K562 (cell line): ENCODE data around the gene CRYM. TPM values are rescaled to one million over a fixed set of nuclear protein-coding genes. Genes with fewer than 3 reads are reported as not detected.

Source experiments
- BCOR ChIP-seq: fragments of 450-650 bp; IDR thresholded peaks from 2 replicates; pipeline ENCODE4 v1.6.1; 2016
- CSDE1 ChIP-seq, 2 experiments: fragments of 450-650 bp; IDR thresholded peaks; 2 replicates each; pipeline ENCODE4 v1.6.1; 2016; ENCODE audit warnings: mild to moderate bottlenecking in 1 of 2
- CTBP1 ChIP-seq: fragments of 450-650 bp; IDR thresholded peaks from 2 replicates; pipeline ENCODE4 v1.6.1; 2016; ENCODE audit warnings: borderline replicate concordance
- FOXA3 ChIP-seq, 2 experiments: fragments of 450-650 bp in 1 of 2; sonication (generic) in 1 of 2; formaldehyde crosslinking; IDR thresholded peaks in 1 of 2; conservative IDR thresholded peaks in 1 of 2; 2 replicates each; pipeline versions ENCODE4 v1.4.0 to v1.8.0; 2020 to 2022; ENCODE audit warnings: mild to moderate bottlenecking in 2 of 2, missing genetic modification reagents in 1 of 2
- FOXK2 ChIP-seq, 2 experiments: fragments of 450-650 bp; IDR thresholded peaks in 1 of 2; conservative IDR thresholded peaks in 1 of 2; 2 replicates each; pipeline ENCODE4 v1.6.1; 2016; ENCODE audit warnings: low read depth in 2 of 2, mild to moderate bottlenecking in 1 of 2
- HDAC1 ChIP-seq, 2 experiments: fragments of 450-650 bp; IDR thresholded peaks; 2 replicates each; pipeline ENCODE4 v1.6.1; 2016 to 2017; ENCODE audit warnings: inconsistent platforms in 1 of 2, mild to moderate bottlenecking in 1 of 2, moderate library complexity in 1 of 2
- MAZ ChIP-seq, 2 experiments: fragments of 450-650 bp in 1 of 2; sonication (generic) in 1 of 2; formaldehyde crosslinking; IDR thresholded peaks in 1 of 2; conservative IDR thresholded peaks in 1 of 2; 2 replicates each; pipeline versions ENCODE4 v1.4.0 to v1.5.0; 2020; ENCODE audit warnings: mild to moderate bottlenecking in 1 of 2, missing genetic modification reagents in 1 of 2
- PHF8 ChIP-seq: fragments of 200-600 bp; sonication (generic); IDR thresholded peaks from 2 replicates; pipeline ENCODE4 v1.6.1; 2012; ENCODE audit warnings: mixed run types, mild to moderate bottlenecking, inconsistent platforms, low read length, moderate library complexity, borderline replicate concordance
- POLR3A ChIP-seq: IDR thresholded peaks from 2 replicates; pipeline ENCODE4 v1.6.1; 2011; ENCODE audit warnings: borderline replicate concordance, mild to moderate bottlenecking, moderate library complexity; ENCODE audit not compliant: insufficient read length, insufficient read depth; ENCODE audit errors: extremely low read depth
- PPARD ChIP-seq: fragments of 250-450 bp; sonication (Bioruptor Pico); IDR thresholded peaks from 2 replicates; pipeline ENCODE4 v1.8.0; 2022; ENCODE audit warnings: inconsistent platforms, mild to moderate bottlenecking, moderate library complexity
- STAT5B ChIP-seq: fragments of 250-450 bp; sonication (Bioruptor Pico); IDR thresholded peaks from 2 replicates; pipeline ENCODE4 v1.8.0; 2021; ENCODE audit warnings: mild to moderate bottlenecking, inconsistent platforms
- polyA plus RNA-seq, 8 experiments: library from polyadenylated mRNA; depleted of rRNA in 4 of 8; stranded (reverse) in 5 of 8; unstranded in 3 of 8; fragments of >200 nt; fragmentation: Nextera tagmentation in 2 of 8; fragmentation: Illumina TruSeq in 1 of 8; extraction: Ambion mirVana in 2 of 8; extraction: Trizol in 1 of 8; gene quantifications; 2 replicates each; pipeline versions ENCODE4 v1.2.1 to v1.2.3, GENCODE V29; 2011 to 2014; ENCODE audit warnings: inconsistent platforms in 1 of 8, missing spikeins in 1 of 8
- total RNA-seq, 7 experiments: library from RNA; depleted of rRNA in 6 of 7; stranded (reverse); fragments of >200 nt in 6 of 7; fragmentation: Illumina TruSeq in 2 of 7; extraction: Trizol in 2 of 7; gene quantifications; 2 replicates each; pipeline versions ENCODE4 v1.2.1 to v1.2.3, GENCODE V29; 2011 to 2021; ENCODE audit warnings: low replicate concordance in 1 of 7
- TF ChIP-seq, protein P1 (sequence below): fragments of 450-650 bp; IDR thresholded peaks from 2 replicates; pipeline ENCODE4 v1.6.1; 2017; ENCODE audit warnings: antibody characterized with exemption
- TF ChIP-seq, protein P2 (sequence below): sonication (generic); formaldehyde crosslinking; IDR thresholded peaks from 2 replicates; pipeline ENCODE4 v1.8.1; 2022; ENCODE audit warnings: missing genetic modification reagents
- TF ChIP-seq, protein P3 (sequence below), 2 experiments: fragments of 150-350 bp in 1 of 2; IDR thresholded peaks; 2 replicates each; pipeline ENCODE4 v1.6.1; 2012 to 2016; ENCODE audit warnings: low read depth in 2 of 2, low read length in 2 of 2, mild to moderate bottlenecking in 1 of 2, moderate library complexity in 1 of 2
- TF ChIP-seq, protein P4 (sequence below), 2 experiments: IDR thresholded peaks in 1 of 2; conservative IDR thresholded peaks in 1 of 2; 2 replicates each; pipeline ENCODE4 v1.6.1; 2016; ENCODE audit warnings: low read depth in 2 of 2, mild to moderate bottlenecking in 1 of 2, missing compliant biosample characterization in 1 of 2, missing genetic modification characterization in 1 of 2, moderate library complexity in 1 of 2

Gene CRYM
- total and polyA plus RNA-seq, 9 of the 15 experiments (the other 6 are each of a cell fraction or from before 2014, with no cell fraction given) = 0.08 to 0.98 (median 0.47) TPM

DNA sequence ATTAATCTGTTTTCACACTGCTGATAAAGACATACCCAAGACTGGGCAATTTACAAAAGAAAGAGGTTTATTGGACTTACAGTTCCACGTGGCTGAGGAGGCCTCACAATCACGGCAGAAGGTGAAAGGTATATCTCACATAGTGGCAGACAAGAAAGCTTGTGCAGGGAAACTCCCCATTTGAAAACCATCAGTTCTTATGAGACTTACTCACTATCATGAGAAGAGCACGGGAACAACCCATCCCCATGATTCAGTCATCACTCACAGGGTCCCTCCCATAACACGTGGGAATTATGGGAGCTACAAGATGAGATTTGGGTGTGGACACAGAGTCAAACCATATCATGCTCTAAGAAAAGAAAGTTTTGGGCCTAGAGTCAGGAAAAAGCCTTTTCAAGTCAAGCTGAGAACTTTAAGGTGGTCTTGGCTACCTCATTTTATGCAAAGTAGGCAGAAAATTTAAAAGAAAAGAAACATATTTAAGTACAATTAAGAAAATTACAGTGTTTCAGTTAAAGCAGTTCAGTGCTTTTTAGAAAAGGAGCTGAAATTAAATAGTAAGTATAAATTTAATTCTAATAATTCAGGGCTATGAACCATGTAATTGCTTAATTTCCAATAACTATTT, 24.9 kb upstream of the CRYM start (continued):
- TF ChIP-seq CSDE1 (IDR thresholded peaks at IDR 0.05) (no peak), PHF8 (no peak), FOXK2 (conservative IDR thresholded peaks at IDR 0.05 in 1 of 2, IDR thresholded peaks at IDR 0.05 in 1 of 2; ENCODE audit: low read depth in 2 of 2) (0 out of 4 replicates have a peak, but pooled peaks of 1 of the 2 experiments have one; percentile 15), POLR3A (no peak), BCOR (no peak), PPARD (CRISPR knock-in tag) (no peak), HDAC1 (IDR thresholded peaks at IDR 0.05) (peak in 1 of 2 experiments; percentile 19; a peak in 1 of 4 replicates), STAT5B (CRISPR knock-in tag) (no peak), MAZ (CRISPR knock-in tag; conservative IDR thresholded peaks at IDR 0.05 in 1 of 2, IDR thresholded peaks at IDR 0.05 in 1 of 2) (no peak), FOXA3 (CRISPR knock-in tag; conservative IDR thresholded peaks at IDR 0.05 in 1 of 2, IDR thresholded peaks at IDR 0.05 in 1 of 2) (no peak), CTBP1 (peak; percentile 40; the same call in 1 of the 2 replicates)
- TF ChIP-seq, protein P1, sequence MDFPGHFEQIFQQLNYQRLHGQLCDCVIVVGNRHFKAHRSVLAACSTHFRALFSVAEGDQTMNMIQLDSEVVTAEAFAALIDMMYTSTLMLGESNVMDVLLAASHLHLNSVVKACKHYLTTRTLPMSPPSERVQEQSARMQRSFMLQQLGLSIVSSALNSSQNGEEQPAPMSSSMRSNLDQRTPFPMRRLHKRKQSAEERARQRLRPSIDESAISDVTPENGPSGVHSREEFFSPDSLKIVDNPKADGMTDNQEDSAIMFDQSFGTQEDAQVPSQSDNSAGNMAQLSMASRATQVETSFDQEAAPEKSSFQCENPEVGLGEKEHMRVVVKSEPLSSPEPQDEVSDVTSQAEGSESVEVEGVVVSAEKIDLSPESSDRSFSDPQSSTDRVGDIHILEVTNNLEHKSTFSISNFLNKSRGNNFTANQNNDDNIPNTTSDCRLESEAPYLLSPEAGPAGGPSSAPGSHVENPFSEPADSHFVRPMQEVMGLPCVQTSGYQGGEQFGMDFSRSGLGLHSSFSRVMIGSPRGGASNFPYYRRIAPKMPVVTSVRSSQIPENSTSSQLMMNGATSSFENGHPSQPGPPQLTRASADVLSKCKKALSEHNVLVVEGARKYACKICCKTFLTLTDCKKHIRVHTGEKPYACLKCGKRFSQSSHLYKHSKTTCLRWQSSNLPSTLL = no peak
- TF ChIP-seq, protein P2, sequence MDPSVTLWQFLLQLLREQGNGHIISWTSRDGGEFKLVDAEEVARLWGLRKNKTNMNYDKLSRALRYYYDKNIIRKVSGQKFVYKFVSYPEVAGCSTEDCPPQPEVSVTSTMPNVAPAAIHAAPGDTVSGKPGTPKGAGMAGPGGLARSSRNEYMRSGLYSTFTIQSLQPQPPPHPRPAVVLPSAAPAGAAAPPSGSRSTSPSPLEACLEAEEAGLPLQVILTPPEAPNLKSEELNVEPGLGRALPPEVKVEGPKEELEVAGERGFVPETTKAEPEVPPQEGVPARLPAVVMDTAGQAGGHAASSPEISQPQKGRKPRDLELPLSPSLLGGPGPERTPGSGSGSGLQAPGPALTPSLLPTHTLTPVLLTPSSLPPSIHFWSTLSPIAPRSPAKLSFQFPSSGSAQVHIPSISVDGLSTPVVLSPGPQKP (CRISPR knock-in tag) = no peak
- TF ChIP-seq, protein P3, sequence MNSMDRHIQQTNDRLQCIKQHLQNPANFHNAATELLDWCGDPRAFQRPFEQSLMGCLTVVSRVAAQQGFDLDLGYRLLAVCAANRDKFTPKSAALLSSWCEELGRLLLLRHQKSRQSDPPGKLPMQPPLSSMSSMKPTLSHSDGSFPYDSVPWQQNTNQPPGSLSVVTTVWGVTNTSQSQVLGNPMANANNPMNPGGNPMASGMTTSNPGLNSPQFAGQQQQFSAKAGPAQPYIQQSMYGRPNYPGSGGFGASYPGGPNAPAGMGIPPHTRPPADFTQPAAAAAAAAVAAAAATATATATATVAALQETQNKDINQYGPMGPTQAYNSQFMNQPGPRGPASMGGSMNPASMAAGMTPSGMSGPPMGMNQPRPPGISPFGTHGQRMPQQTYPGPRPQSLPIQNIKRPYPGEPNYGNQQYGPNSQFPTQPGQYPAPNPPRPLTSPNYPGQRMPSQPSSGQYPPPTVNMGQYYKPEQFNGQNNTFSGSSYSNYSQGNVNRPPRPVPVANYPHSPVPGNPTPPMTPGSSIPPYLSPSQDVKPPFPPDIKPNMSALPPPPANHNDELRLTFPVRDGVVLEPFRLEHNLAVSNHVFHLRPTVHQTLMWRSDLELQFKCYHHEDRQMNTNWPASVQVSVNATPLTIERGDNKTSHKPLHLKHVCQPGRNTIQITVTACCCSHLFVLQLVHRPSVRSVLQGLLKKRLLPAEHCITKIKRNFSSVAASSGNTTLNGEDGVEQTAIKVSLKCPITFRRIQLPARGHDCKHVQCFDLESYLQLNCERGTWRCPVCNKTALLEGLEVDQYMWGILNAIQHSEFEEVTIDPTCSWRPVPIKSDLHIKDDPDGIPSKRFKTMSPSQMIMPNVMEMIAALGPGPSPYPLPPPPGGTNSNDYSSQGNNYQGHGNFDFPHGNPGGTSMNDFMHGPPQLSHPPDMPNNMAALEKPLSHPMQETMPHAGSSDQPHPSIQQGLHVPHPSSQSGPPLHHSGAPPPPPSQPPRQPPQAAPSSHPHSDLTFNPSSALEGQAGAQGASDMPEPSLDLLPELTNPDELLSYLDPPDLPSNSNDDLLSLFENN (IDR thresholded peaks at IDR 0.05; ENCODE audit: low read depth in 2 of 2, low read length in 2 of 2) = no peak
- TF ChIP-seq, protein P4, sequence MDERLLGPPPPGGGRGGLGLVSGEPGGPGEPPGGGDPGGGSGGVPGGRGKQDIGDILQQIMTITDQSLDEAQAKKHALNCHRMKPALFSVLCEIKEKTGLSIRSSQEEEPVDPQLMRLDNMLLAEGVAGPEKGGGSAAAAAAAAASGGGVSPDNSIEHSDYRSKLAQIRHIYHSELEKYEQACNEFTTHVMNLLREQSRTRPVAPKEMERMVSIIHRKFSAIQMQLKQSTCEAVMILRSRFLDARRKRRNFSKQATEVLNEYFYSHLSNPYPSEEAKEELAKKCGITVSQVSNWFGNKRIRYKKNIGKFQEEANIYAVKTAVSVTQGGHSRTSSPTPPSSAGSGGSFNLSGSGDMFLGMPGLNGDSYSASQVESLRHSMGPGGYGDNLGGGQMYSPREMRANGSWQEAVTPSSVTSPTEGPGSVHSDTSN (CRISPR knock-in tag; IDR thresholded peaks at IDR 0.05; ENCODE audit: low read depth) = no peak
- TF ChIP-seq, protein P4 (tag; conservative IDR thresholded peaks at IDR 0.05; ENCODE audit: low read depth) = peak; percentile 52; the same call in 1 of the 2 replicates
